Activated CD4-positive, CD25-positive, alpha-beta regulatory T cell (primary cell): Measurements from ENCODE around the gene MAPK12.
A peak's percentile ranks its signal among the peaks of the same experiment; 100 is the strongest.

Experiments used
- DNase-seq, 4 experiments: peaks; one replicate each; lab custom pipeline; 2025; lab: John Stamatoyannopoulos, UW

The MAPK12 gene

DNA sequence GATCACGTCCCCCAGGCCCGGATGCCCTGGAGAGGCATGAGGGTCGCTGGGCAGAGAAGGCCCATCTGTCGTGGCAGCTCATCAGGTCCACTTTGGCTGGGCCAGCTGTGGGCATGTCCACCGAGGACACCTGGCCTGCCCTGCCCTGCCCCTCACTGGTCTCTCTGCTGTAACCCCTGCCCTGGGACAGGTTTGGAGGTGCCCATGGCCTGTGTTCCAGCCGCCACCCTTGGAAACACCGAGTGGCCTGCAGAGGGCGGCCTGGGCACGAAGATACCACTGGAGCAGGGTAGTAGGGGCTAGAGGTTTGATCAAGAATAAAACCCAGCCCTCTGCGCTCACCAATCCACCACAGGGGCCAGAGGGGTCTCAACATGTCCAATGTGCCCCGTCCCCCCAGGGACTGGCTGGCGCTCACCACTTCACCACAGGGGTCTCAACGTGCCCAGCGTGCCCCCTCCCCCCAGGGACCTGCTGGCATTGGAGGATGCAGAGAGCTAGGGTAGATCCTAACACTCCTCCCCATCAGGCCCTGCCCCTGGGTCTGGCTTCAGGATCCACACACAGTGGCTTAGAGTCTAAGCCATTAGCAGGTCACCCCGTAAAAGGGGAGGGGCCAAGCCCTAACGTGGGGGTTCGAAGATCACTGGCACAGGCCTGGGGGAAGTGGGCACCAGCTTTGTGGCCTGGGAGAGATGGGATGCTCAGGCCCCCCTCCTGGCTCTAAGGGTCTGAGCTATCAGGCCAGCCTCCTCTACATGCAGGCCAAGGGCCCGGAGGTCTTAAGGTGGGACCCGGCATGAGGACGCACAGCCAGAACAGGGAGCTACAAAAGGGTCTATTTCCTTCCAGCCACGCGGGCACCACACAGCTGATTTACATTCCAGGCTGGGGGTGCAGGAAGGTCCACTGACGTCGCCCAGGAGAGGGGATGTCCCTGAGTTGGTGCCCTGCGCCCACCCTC, 9.1 kb downstream of the MAPK12 start:
- DNase-seq = peak; percentile 47 to 62 (median 52)

DNA sequence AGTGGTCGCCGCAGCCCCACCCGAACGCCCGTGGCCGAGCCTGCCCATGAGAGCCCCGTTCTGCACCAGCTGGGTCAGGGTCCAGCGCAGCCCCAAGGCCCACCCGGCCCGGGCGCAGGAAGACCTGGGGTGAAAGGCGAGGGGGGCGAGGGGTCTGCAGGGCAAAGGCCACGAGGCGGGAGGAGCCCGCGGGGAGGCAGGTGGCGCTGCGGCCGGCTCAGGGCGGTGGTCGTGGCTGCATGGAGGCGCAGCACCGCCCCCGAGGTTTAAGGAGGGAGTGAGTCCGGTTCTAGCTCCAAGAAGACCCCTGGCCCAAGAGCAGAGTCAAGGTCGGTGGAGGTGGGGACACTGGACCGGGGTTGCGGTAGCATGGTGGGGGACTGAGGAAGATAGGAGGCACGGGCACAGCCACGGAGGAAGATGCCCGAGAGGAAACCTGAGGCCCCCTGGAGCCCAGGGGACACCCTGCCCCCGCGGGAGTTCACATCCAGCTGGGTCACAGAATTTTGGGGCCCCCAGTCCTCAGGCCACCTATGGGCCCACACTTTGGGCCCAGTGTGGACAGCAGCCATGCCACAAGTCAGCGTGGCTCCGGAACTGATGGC, 9.9 kb downstream of the MAPK12 start:
- DNase-seq = no peak

DNA sequence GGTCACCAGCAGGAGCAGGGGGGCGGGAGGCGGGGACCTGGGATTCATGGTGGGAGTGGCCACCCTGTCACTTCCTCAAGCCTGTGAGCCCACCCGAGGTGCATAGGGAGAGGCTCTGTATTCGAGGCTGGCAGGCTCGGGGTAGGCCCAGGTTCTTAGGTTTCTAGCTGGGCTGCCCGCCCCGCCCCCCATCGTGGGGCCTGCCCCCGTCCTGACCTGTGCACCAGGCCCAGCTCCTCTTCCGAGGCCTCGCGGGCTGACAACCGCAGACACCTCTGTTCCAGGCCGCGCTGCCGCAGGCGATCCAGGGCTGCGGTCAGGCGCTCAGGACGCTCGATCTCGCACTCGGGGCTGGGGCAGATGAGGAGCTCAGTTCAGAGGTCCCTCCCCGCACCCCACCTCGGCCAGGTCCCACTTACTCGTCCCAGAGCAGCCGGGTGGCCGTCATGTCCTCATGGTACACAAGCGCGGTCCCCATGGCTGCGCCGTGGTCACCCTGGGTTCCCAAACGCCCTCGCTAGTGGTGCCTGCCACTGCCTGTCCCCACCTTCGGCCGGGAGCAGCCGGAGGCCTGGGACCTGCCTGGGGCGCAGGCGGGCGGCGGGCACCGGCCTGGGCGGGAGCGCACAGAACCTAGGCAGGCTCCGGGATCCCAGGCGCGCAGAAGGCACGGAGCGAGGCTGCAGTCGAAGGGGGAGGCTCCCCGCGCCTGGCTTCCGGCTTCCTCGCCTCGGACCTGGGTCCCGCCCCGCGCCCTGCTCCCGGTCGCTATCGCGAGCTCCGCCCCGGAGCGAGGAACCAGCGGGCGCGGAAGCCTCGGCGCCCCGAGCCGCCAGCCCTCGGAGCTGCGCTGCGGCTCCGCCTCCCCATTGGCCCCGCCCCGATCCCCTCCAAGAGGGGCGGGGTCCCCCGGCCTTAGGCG, 10.7 kb downstream of the MAPK12 start, which contains the start of gene HDAC10:
Gene HDAC10, minus strand, starts transcription at position 711 of the 922 bp plus-strand sequence. Its CDS starts 233 bp downstream, at position 478.
- peak; percentile 64 to 68 (median 66) for DNase-seq

DNA sequence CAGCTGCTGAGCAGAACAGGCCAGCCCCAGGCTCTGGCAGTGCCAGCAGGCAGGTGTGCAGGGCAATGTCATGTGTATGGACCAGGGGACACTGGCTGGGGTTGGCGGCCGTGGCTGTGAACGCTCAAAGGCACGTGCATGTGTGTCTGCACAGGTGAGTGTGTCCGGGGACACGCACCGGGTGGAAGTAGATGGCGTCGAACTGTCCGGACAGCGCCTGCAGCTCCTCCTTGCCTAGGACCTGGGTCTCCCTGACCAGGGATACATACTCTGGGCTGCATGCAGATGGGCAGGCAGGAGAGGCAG, 11.3 kb downstream of the MAPK12 start:
- DNase-seq = no peak

DNA sequence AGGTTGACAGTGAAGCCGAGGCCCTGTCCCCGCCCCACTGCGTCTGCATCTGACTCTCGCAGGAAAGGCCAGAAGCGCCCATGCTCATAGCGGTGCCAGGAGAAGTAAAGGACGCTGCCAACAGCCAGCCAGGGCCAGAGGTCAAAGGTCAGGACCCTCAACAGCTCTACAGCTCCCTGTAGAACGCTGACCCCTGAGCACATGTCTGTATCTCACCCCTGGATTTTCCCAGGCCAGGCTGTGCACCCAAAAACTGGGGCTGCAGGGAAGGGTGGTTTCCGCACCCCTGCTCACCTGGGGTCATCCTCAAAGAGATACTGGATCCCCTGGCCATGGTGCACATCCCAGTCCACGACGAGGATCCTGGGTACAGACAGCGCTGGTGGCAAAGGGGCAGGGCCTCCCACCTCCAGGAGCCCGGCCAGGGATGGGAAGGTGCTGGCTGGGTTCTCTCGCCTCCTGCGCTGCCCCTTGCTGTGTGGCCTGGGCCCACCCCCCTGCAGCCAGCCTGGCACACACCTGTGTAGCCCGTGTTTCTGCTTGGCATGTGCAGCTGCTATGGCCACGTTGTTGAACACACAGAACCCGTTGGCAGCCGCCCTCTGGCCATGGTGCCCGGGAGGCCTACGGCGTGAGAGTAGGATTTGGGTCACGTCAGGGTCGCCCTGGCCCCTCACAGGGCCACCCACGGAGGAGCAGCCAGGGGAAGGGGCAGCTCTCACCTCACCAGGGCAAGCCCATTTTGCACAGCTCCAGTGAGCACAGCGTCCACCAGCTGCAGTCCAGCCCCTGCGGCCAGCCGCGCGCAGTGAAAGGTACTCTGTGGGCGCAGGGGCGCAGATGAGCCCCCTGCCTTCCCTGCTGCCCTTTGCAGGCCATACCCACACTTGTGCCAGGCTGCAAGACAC, 11.9 kb downstream of the MAPK12 start:
- no peak for DNase-seq

DNA sequence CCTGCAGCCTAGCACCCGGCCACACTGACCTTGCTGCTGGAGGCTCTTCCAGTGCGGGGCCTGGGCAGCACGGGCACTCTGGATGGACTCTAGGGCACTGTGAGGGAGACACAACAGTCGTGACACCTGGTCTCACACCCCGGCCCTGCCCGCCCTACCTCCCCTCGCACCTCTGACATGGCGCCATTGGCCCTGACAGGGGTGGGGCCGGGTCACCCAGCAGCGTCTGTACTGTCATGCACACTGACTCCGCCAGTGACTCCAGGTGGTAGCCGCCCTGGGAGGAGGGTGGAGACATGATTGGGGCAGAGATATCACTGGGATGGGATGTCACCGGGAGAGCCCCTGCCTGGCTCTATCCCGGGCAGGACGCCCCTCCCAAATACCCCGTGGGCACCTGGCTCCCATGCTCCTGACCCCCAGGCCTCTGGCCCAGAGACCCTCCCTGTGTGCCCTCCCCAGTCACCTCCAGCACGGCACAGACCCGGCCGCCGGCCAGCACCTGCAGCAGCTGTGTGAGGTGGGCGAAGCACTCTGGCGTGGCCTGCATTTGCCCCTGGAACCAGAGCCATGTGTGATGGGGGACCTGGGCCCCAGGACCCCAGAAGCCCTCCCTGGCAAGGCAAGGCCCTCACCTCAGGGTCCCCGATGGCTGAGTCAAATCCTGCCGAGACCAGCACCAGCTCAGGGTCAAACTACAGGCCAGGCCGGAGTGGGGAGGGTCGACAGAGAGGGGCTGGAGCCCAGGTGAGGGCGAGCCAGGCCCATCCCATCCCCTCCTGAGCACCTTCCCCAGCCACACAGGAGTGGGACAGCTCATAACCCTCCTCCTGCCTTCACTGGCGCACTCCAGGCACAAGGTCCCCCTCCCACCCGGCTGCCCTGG, 13.0 kb downstream of the MAPK12 start:
- DNase-seq = no peak

DNA sequence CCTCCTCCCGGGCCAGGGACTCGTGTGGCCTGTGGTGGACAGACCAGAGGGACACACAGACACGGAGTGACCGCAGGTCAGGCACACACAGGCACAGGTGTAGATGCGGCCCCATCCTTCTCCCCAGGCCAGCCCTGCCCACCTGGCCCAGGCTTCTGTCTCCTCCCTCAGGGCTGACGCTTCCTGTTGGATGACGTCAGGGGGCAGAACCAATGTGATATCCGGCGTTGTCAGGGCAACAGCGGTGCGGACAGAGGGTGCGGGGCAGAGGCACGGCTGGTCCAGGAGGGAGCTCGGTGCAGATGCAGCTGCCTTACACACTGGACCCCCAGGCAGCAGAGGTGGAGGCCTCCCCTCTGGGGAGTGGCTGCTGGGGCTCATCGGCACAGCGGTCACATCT, 13.7 kb downstream of the MAPK12 start:
- DNase-seq = no peak

DNA sequence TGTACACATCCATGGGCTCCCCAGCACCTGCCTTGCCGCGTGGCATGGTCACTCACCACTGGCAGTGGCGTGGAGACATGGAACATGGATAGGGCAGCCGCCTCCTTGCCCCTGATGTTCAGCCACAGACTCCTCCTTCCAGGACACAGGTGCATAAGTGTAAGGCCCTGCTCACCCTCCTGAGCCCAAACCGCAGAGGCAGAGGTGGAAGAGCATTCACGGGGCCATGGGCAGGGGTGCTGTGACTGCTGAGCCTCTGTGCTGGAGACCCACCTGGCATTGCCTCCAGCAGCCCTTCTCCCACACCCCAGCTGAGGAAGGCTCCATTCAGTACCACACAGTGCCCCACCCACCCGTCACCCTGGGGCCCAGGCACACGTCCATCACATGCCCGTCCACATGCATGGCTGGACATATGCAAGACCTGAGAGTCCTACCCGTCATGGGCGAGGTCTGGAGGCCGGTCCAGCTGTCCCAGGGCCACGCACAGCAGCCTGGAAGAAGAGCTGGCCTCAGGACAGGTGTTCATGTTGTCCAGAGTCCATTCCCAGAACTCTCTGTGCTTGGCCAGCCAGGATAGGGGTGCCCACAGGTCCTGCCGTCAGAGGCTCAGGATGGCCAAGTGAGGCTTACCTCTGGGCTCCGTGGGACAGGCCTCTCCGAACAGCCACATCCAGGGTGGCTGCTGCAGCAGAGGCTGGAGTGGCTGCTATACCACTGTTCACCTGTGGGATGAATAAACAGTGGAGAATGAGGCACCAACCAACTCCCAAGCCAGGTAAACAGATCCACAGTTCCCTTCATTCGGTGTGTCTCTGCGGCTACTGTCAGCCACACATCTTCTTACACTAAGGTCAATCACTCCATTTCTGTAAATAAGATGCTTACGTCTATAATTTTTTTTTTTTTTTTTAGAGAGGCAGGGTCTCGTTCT, 15.0 kb downstream of the MAPK12 start:
- DNase-seq = no peak

DNA sequence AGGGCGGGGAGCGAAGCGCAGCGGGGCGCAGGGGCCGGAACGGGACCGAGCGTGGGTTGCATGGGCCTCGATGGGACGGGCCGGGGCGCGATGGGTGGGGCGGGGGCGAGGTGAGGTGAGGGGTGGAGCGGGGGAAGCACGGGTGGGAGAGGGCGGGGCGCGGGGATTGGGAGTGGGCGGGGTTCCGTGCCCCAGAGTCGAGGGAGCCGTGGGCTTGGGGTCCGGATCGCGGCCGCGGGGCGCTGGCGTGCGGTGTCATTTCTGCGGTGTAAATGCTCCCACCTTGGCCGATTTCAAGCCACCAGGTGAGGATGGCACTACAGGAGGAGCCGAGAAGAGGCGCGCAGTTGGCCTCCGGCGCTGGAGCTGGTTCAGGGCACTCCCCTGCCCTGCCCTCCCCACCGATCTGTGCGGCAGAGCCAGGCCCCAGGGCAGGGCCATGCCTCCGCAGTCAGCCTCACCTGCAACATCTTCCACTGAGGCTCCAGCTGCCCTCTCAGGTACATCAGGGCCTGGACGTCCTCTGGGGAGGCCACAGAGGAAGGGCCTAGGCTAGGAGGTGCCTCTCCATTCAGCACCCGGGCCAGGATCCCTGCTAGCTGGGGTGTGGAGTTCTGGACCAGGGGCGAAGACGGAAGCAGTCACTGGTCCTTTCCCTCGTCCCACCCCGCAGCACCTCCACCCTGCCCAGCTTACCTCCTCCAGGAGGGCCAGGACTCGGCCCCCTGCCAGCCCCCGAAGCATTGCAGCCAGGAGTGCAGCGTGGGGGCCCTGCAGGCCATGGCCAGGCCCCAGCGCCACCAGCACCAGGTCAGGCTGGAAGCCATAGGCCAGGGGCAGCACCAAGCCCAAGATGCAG, 16.0 kb downstream of the MAPK12 start:
- DNase-seq = peak in 1 of 4 experiments; percentile 64

DNA sequence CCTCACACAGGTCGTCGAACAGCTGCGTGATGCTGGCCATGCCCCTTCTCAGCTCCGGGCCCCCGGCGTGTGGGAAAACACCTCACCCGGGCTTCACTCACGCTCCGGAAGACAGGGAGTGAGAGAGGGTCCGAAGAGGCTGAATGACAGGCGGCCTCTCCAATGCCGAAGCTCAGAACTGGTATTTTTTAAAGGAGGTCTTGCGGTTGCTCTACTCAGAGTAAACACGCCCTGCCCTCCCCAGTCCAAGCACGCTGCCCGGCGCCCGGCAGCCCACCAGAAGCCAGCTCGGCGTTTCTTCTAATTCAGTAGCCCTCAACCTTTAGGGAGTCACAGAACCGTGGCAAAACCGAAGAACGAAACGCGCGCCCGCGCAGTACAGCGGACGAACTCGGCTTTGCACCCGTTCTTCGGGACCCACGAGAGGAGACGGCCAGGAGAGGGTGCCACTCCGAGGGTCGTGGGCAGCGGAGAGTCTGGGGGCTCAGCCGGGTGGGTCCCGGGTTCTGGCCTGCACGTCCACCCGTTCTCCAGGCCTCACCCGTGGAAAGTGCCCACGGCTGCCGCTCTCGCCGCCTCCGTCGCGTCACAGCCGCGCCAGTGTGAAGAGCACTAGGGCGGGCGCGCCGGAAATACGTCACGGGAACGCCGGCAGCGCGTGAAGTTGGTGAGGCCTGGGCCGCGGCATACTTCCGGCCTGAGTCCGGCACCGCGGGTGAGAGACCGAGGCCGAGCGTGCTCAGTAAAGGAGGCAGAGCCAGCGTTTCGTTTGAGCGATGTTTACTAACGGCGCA, 16.9 kb downstream of the MAPK12 start, which contains the start of gene TUBGCP6:
Gene TUBGCP6, minus strand, starts transcription at position 604 of the 794 bp plus-strand sequence. Its CDS starts 564 bp downstream, at position 40.
- peak; percentile 86 to 90 (median 87) for DNase-seq

DNA sequence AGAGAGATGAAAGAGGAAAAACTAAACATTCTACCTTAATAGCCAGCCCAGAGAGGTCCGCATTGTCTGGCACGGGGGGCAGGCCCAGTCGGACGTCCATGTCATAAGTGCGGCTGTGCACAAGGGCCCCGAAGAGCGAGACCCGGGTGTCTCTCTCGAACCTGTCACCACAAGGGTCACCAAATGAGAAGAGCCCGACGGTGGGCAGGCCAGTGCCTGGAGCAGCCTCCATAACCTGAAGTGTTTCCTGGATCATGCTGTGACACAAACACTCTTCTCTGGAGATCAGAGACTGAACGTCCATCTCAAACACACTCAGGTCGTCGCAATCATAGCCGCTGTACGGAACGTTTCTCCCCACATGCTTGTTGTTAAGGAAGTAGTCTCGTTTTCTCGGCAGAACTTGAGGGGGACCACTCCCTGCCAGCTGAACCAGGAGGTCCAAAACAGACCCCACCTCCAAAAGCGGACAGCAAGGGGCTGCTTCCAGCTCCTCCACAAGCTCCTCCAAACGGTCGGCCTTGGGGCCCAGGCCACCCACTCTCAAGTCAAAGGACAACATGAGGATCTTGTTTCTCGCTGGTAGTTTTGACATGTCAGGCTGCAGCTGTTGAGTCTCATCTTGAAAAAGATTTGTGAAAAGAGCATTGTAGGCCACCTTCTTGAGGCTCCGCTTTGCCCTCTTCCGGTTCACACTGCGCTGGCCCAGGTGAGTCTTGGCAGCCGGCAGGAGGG, 17.6 kb downstream of the MAPK12 start:
- no peak for DNase-seq

DNA sequence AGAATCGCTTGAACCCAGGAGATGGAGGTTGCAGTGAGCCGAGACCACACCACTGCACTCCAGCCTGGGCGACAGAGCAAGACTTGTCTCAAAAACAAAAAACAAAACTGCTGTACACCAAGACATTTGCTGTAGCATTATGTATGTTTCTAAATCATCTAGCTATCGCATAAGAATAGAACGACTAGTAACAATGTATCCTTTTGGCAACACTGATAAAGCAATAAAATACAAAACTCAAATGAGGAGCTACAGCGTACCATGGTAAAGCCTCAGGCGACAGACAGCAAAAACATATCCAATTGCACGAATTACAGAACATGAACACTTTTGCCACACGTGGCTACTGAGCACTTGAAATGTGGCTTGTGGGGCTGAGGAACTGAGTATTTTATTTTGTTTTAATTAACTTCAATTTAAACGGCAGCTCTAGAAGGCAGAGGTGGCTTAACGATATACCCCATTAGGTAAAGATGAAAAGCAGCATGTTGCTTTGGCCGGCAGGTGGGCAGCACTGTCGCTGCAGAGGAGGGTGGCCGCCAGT, 19.0 kb downstream of the MAPK12 start:
- DNase-seq = no peak

DNA sequence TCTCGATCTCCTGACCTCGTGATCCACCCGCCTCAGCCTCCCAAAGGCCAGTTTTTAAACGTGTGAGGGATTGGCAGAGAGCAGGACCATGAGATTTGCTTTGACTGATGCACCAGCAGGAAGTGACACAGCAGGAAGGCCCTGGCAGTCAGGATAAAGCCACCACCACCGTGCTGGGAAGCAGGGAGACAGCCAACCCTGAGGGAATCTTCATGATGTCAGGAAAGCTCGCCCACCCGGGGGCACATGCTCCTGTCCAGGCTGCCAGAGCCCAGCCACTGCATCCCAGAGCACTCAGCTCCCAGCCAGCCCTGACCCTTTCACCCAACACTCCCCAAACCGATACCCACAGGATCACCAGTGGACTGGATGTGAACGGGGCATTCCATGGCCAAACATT, 22.7 kb downstream of the MAPK12 start:
- DNase-seq = no peak

DNA sequence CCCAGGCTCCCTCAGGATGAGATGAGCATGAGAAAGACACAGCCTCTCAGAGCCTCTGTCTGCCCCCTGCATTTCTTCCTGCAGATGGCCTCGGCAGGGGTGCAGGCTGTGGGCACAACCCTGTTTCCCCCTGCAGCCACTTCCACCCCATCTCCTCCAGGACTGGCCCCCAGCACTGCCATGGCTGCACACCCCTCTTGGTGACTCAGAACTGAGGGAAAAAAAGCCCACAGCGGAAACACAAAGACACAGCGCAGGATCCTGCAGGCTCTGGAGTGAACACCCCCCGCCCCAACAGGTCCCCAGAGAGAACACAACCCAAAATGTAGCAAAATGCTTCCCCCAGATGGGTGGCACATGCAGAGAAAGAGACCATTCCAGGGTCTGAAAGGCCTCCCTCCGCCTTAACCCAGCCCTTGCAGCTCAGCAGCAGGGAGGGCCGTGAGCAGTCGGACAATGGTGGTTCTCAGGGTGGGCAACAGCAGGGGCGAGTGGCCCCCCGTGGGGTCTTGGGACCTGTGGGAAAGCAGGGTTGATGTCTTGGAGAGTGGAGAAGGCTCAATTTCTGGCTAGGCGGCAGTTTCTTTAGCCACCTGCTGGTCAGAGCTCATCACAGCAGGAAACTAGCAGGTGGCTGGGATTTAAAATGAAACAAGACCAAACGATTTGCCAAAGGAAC, 24.6 kb downstream of the MAPK12 start:
- no peak for DNase-seq

DNA sequence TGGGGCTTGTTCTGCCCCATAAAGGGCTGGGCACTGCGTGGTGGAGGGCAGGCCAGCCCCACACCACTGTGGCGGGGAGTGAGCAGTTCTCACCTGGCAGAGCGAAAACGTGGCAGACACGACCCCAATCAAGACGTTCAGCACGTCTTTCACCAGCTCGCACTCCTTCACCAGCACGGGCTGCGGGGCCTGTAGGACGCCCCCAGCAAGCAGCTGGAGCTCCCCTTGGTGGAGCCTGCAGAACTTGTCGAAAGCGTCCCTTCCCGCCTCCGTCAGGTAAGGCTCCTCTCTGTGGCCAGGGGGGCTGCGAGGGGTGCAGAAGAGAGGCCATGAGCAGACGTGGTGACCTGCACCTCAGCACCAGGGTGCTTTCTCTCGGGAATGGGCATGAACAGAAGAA, 28.3 kb downstream of the MAPK12 start:
- DNase-seq = no peak
